CD14-positive monocyte (primary cell): ENCODE data around the gene NRGN. TPM values are rescaled to one million over a fixed set of nuclear protein-coding genes. Genes with fewer than 3 reads are reported as not detected.

Experiments used
- DNase-seq, 3 donors: peaks; one replicate each; pipeline ENCODE4 v3.0.0-alpha.2; 2011 to 2022
- H2AFZ ChIP-seq: 2 replicates; pipeline ENCODE4 v1.6.0; 2012; ENCODE audit warnings: mild to moderate bottlenecking, low read depth, low read length, inconsistent platforms; ENCODE audit not compliant: insufficient read depth, poor library complexity, severe bottlenecking
- H3K27ac ChIP-seq, 2 donors: 1 replicate in 1 of 2; 2 replicates in 1 of 2; pipeline ENCODE4 v1.5.1; 2012 to 2013; ENCODE audit warnings: low read length in 2 of 2, control low read depth in 1 of 2, inconsistent platforms in 1 of 2, low read depth in 1 of 2, mild to moderate bottlenecking in 1 of 2
- H3K27me3 ChIP-seq, 2 donors: one replicate each; pipeline versions ENCODE4 v1.6.0 to v1.6.1; 2011 to 2013; ENCODE audit warnings: low read length in 2 of 2; ENCODE audit not compliant: control insufficient read depth in 2 of 2, insufficient read depth in 2 of 2
- H3K36me3 ChIP-seq, 2 donors: replicated peaks in 1 of 2; 1 replicate in 1 of 2; 2 replicates in 1 of 2; pipeline versions ENCODE4 v1.5.1 to v1.6.1; 2012 to 2013; ENCODE audit warnings: low read length in 2 of 2, control low read depth in 1 of 2, inconsistent platforms in 1 of 2, mild to moderate bottlenecking in 1 of 2; ENCODE audit not compliant: insufficient read depth in 2 of 2, control insufficient read depth in 1 of 2
- H3K4me1 ChIP-seq, 2 donors: 1 replicate in 1 of 2; 2 replicates in 1 of 2; pipeline versions ENCODE4 v1.5.1 to v1.6.1; 2012 to 2013; ENCODE audit warnings: low read length in 2 of 2, control low read depth in 1 of 2, inconsistent platforms in 1 of 2, mild to moderate bottlenecking in 1 of 2, moderate library complexity in 1 of 2; ENCODE audit not compliant: insufficient read depth in 2 of 2, control insufficient read depth in 1 of 2
- H3K4me2 ChIP-seq: replicated peaks from 2 replicates; pipeline ENCODE3; 2012; ENCODE audit warnings: low read length, moderate library complexity, mild to moderate bottlenecking; ENCODE audit not compliant: poor library complexity, severe bottlenecking; ENCODE audit errors: extremely low read depth
- H3K4me3 ChIP-seq, 3 experiments: fragments of 200-600 bp in 1 of 3; sonication (generic) in 1 of 3; replicated peaks in 1 of 3; 1 replicate in 2 of 3; 2 replicates in 1 of 3; pipeline ENCODE4 v1.5.1; 2011 to 2013; ENCODE audit warnings: low read length in 3 of 3, mild to moderate bottlenecking in 3 of 3, control low read depth in 2 of 3, low read depth in 2 of 3, inconsistent platforms in 1 of 3, moderate library complexity in 1 of 3
- H3K79me2 ChIP-seq: 2 replicates; pipeline ENCODE4 v1.6.0; 2012; ENCODE audit warnings: mild to moderate bottlenecking, control low read depth, inconsistent platforms, low read length, moderate library complexity; ENCODE audit not compliant: insufficient read depth
- H3K9ac ChIP-seq: 2 replicates; pipeline ENCODE4 v1.6.0; 2017; ENCODE audit warnings: low read length, mild to moderate bottlenecking; ENCODE audit not compliant: insufficient read depth, poor library complexity, severe bottlenecking
- H3K9me3 ChIP-seq, 2 donors: replicated peaks in 1 of 2; 1 replicate in 1 of 2; 2 replicates in 1 of 2; pipeline versions ENCODE4 v1.5.1 to v1.6.1; 2012 to 2013; ENCODE audit warnings: low read length in 2 of 2, control low read depth in 1 of 2; ENCODE audit not compliant: control insufficient read depth in 1 of 2, insufficient read depth in 1 of 2
- H4K20me1 ChIP-seq: 2 replicates; pipeline ENCODE4 v1.6.0; 2012; ENCODE audit warnings: mild to moderate bottlenecking, low read length, control low read depth, moderate library complexity; ENCODE audit not compliant: insufficient read depth
- H3K27ac Mint-ChIP-seq, 7 donors: one replicate each; pipeline ENCODE4 v1.8.0; 2020; ENCODE audit warnings: mild to moderate bottlenecking in 7 of 7, mixed read lengths in 7 of 7, moderate library complexity in 6 of 7, inconsistent platforms in 2 of 7
- H3K27me3 Mint-ChIP-seq, 3 donors: one replicate each; pipeline ENCODE4 v1.8.0; 2021 to 2022; ENCODE audit warnings: low read depth in 3 of 3, mild to moderate bottlenecking in 3 of 3, mixed read lengths in 3 of 3, moderate library complexity in 3 of 3, inconsistent platforms in 1 of 3
- H3K36me3 Mint-ChIP-seq, 2 donors: one replicate each; pipeline ENCODE4 v1.8.0; 2020; ENCODE audit warnings: mixed read lengths in 2 of 2, inconsistent platforms in 1 of 2, mild to moderate bottlenecking in 1 of 2
- H3K4me1 Mint-ChIP-seq: one replicate; pipeline ENCODE4 v1.8.0; 2020; ENCODE audit warnings: mild to moderate bottlenecking, mixed read lengths
- H3K4me3 Mint-ChIP-seq, 2 donors: one replicate each; pipeline ENCODE4 v1.8.0; 2020; ENCODE audit warnings: mild to moderate bottlenecking in 2 of 2, mixed read lengths in 2 of 2, moderate library complexity in 1 of 2
- H3K9me3 Mint-ChIP-seq, 7 donors: one replicate each; pipeline ENCODE4 v1.8.0; 2020 to 2022; ENCODE audit warnings: mixed read lengths in 7 of 7, mild to moderate bottlenecking in 6 of 7, moderate library complexity in 6 of 7, inconsistent platforms in 2 of 7
- CTCF ChIP-seq: fragments of 200-600 bp; IDR thresholded peaks from one replicate; pipeline ENCODE4 v1.8.0; 2022; ENCODE audit warnings: antibody characterized with exemption, mild to moderate bottlenecking
- WGBS: methylation state at CpG from one replicate; pipeline ENCODE4 v1.1.5; 2013; ENCODE audit warnings: missing lambda C conversion rate; ENCODE audit not compliant: insufficient coverage; 5-methylcytosine and 5-hydroxymethylcytosine counted together
- intact Hi-C, 2 donors: fragments of 100-400 bp; cut with micrococcal nuclease; formaldehyde crosslinking; loops; one replicate each; pipeline versions ENCODE4 v1.15.0 to v1.15.1; 2023
- polyA plus RNA-seq, 3 donors: library from polyadenylated mRNA; depleted of rRNA in 1 of 3; unstranded in 2 of 3; stranded (reverse) in 1 of 3; fragments of 300-500 nt in 2 of 3; fragments of >200 nt in 1 of 3; fragmentation: Illumina TruSeq in 2 of 3; gene quantifications; 1 replicate in 2 of 3; 2 replicates in 1 of 3; pipeline ENCODE4 v1.2.3, GENCODE V29; 2012 to 2021

The NRGN gene
- polyA plus RNA-seq, 3 donors: 17.2 to 125 (median 19.2) TPM

GRCh38 chr11:124776865-124777645 is 37.3 kb downstream of the NRGN start:
- Histone ChIP-seq H3K4me3 (no peak overlapping the region), H4K20me1 (no peaks in the 10 kb centered on the region), H2AFZ (no peak overlapping the region), H3K36me3 (peaks cover 5 to 18% of the 10 kb centered on the region in 2 donors), H3K4me1 (no peaks in the 10 kb centered on the region), H3K4me2 (no peak overlapping the region), H3K79me2 (no peaks in the 10 kb centered on the region), H3K9me3 (no peaks in the 10 kb centered on the region), H3K27ac (no peak overlapping the region), H3K9ac (no peak overlapping the region), H3K27me3 (no peaks in the 10 kb centered on the region)
- peaks cover 10% of the 10 kb centered on the region for H3K4me1 Mint-ChIP-seq
- WGBS: 86% methylated on average over 3 of the region's 7 CpGs
- no peak for TF ChIP-seq CTCF
- H3K4me3 Mint-ChIP-seq: no peak overlapping the region
- intact Hi-C loops: no loop called here
- no peak for DNase-seq
- no peaks in the 10 kb centered on the region for H3K9me3 Mint-ChIP-seq
- H3K27me3 Mint-ChIP-seq: peaks cover 0 to under 1% (median 0%) of the 10 kb centered on the region in 3 donors
- H3K27ac Mint-ChIP-seq: no peak overlapping the region
- H3K36me3 Mint-ChIP-seq: peaks cover 24 to 29% of the 10 kb centered on the region in 2 donors

- H3K36me3 ChIP-seq: peaks cover 5 to 8% of the 10 kb centered on the region in 2 donors
- no peaks in the 10 kb centered on the region for H3K79me2 ChIP-seq
- H3K9me3 ChIP-seq: no peaks in the 10 kb centered on the region
- peaks cover 17 to 23% of the 10 kb centered on the region in 2 donors for H3K36me3 Mint-ChIP-seq
- H4K20me1 ChIP-seq: no peaks in the 10 kb centered on the region
- peaks cover 0 to 1% (median 0%) of the 10 kb centered on the region in 3 donors for H3K27me3 Mint-ChIP-seq
- intact Hi-C loops: no loop called here
- no peaks in the 10 kb centered on the region for H3K27me3 ChIP-seq
- no CpG with 5 or more reads among the region's 2 CpGs for WGBS
- H3K4me1 ChIP-seq: no peaks in the 10 kb centered on the region
- H3K4me3 ChIP-seq: no peak overlapping the region
- no peaks in the 10 kb centered on the region for H3K9me3 Mint-ChIP-seq
- H3K27ac ChIP-seq: no peak overlapping the region
- no peak overlapping the region for H3K27ac Mint-ChIP-seq
- TF ChIP-seq CTCF: no peak
- H2AFZ ChIP-seq: no peak overlapping the region
- no peak overlapping the region for H3K4me2 ChIP-seq
- H3K4me3 Mint-ChIP-seq: no peak overlapping the region
- H3K4me1 Mint-ChIP-seq: peaks cover 10% of the 10 kb centered on the region
- H3K9ac ChIP-seq: no peak overlapping the region
- DNase-seq: no peak
These were observed 38.5 kb downstream of the NRGN start for GRCh38 chr11:124778281-124778680.
